Mucosa of descending colon (tissue), 3 donors: ENCODE results near the gene LRRTM4. TPM values are rescaled to one million over a fixed set of nuclear protein-coding genes. Genes with fewer than 3 reads are reported as not detected.

Experiments
- ATAC-seq: fragments of 200-7000 bp; cut with Tn5 transposase; one replicate; pipeline ENCODE4 v1.9.1; 2020; ENCODE audit warnings: mild to moderate bottlenecking, moderate library complexity
- DNase-seq, 3 donors: peaks; one replicate each; pipeline ENCODE4 v3.0.0-alpha.2; 2020
- H3K36me3 ChIP-seq: fragments of 200-600 bp; one replicate; pipeline ENCODE4 v1.8.0; 2021; ENCODE audit warnings: low read depth, mild to moderate bottlenecking
- H3K4me1 ChIP-seq: fragments of 200-600 bp; one replicate; pipeline ENCODE4 v1.8.0; 2021; ENCODE audit warnings: low read depth, mild to moderate bottlenecking
- H3K4me3 ChIP-seq: fragments of 200-600 bp; one replicate; pipeline ENCODE4 v1.8.0; 2021; ENCODE audit warnings: mild to moderate bottlenecking
- H3K9me3 ChIP-seq: fragments of 200-600 bp; one replicate; pipeline ENCODE4 v1.8.0; 2021; ENCODE audit warnings: mild to moderate bottlenecking
- CTCF ChIP-seq: fragments of 200-600 bp; IDR thresholded peaks from one replicate; pipeline ENCODE4 v1.8.0; 2022; ENCODE audit warnings: antibody characterized with exemption, mild to moderate bottlenecking
- intact Hi-C, 2 donors: fragments of 100-400 bp; cut with DNase I in 1 of 2; cut with micrococcal nuclease in 1 of 2; formaldehyde crosslinking; loops; one replicate each; pipeline versions ENCODE4 v1.11.0 to v1.11.1; 2022; cut with DNase I, micrococcal nuclease
- total RNA-seq, 3 donors: library from RNA; stranded (reverse); fragmentation: NEBNext Ultra II Directional in 2 of 3; extraction: Animal tissue kit (Norgen Biotek cat#: 25700) in 2 of 3; gene quantifications; one replicate each; pipeline versions ENCODE4 v1.2.1 to v1.2.4, GENCODE V29; 2021 to 2023
- donor health status: DM: no; HTN: no; CAD: no; lungs with moderate emphysema.
- donor health status: DM: no; HTN: no; CAD: no.
- donor health status: DM: no; HTN: yes; CAD: no.

LRRTM4 gene
- total RNA-seq, 3 donors from 2014 or later, result 0.41 to 1.4 TPM; not detected in 1

- no peaks in the 10 kb centered on the region for H3K36me3 ChIP-seq
- H3K4me1 ChIP-seq, result no peaks in the 10 kb centered on the region
- no peak overlapping the region for H3K4me3 ChIP-seq
- intact Hi-C loops, result no loop called here
- DNase-seq (no peak), ATAC-seq (no peak)
- H3K9me3 ChIP-seq, result no peaks in the 10 kb centered on the region
- TF ChIP-seq CTCF, result no peak
Measured at GRCh38 chr2:77443076-77443475, 79.1 kb downstream of the LRRTM4 start.

GRCh38 chr2:77434880-77435279, 87.3 kb downstream of the LRRTM4 start:
- Histone ChIP-seq H3K9me3 (no peaks in the 10 kb centered on the region), H3K36me3 (no peaks in the 10 kb centered on the region), H3K4me3 (no peak overlapping the region), H3K4me1 (no peaks in the 10 kb centered on the region)
- ATAC-seq, result no peak
- intact Hi-C loops, result no loop called here
- DNase-seq, result no peak
- no peak for TF ChIP-seq CTCF

GRCh38 chr2:77428946-77429345, 93.2 kb downstream of the LRRTM4 start:
- Histone ChIP-seq H3K4me1 (no peaks in the 10 kb centered on the region), H3K4me3 (no peak overlapping the region), H3K9me3 (no peaks in the 10 kb centered on the region), H3K36me3 (no peaks in the 10 kb centered on the region)
- no peak for ATAC-seq
- DNase-seq, result no peak
- intact Hi-C loops, result no loop called here
- TF ChIP-seq CTCF, result no peak

- Histone ChIP-seq H3K9me3 (no peaks in the 10 kb centered on the region), H3K4me1 (no peaks in the 10 kb centered on the region), H3K4me3 (no peak overlapping the region), H3K36me3 (no peaks in the 10 kb centered on the region)
- intact Hi-C loops, result no loop called here
- ATAC-seq (no peak), DNase-seq (no peak)
- TF ChIP-seq CTCF, result no peak
Measured at GRCh38 chr2:77421971-77422370, 100.2 kb downstream of the LRRTM4 start.

GRCh38 chr2:77418537-77418936, 103.6 kb downstream of the LRRTM4 start:
- TF ChIP-seq CTCF, result no peak
- no peaks in the 10 kb centered on the region for H3K36me3 ChIP-seq
- no peak for ATAC-seq
- H3K4me1 ChIP-seq, result no peaks in the 10 kb centered on the region
- no peak overlapping the region for H3K4me3 ChIP-seq
- intact Hi-C loops, result no loop called here
- no peak for DNase-seq
- no peaks in the 10 kb centered on the region for H3K9me3 ChIP-seq

GRCh38 chr2:77404189-77404588, 118.0 kb downstream of the LRRTM4 start:
- no peaks in the 10 kb centered on the region for H3K9me3 ChIP-seq
- no peak overlapping the region for H3K4me3 ChIP-seq
- no peaks in the 10 kb centered on the region for H3K36me3 ChIP-seq
- TF ChIP-seq CTCF, result no peak
- ATAC-seq (no peak), DNase-seq (no peak)
- H3K4me1 ChIP-seq, result no peaks in the 10 kb centered on the region
- intact Hi-C loops, result no loop called here
